Stimulated activated CD4-positive, alpha-beta T cell treated with anti-CD3 and anti-CD28 coated beads, TNF-alpha, amount 100 ng/mL, for 48 hours (primary cell): Measurements from ENCODE around the gene DIO3.

Experiments used
- DNase-seq, 3 donors: peaks; one replicate each; pipeline ENCODE4 v3.0.0-alpha.2; 2020; ENCODE audit warnings: low read depth in 3 of 3

The DIO3 gene

DNA sequence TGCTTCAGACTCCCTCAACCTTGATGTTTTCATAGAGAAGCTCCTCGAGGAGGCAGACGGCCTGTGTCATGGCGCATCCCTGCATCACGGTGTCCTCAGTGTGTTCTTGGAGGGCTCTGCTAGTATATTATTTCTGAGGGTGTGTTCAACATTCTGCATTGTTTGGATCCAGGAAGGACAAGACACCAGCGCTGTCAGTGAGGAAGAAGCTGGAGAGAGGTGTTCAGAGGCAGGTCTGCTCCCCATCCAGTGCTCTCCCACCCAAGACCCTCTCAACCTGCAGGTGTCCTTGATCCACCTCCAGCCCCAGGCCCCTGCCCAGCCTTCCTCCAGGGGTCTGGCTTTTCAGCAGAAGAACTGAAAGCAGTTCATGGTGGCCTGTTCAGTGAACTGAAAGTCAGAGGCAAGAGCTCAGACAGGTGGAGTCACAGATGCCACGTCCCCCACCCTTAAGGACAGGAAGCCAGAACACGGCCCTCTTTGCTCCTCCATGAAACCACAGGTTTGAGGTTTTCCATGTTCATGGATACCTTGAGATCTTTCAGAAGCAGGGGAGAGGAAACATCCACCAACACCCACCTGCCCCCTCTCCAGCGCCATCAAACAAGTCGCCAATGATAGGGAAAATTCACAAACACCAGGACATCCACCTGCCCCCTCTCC is 37.4 kb downstream of the DIO3 start:
- no peak for DNase-seq

- no peak for DNase-seq
Measured at GRCh38 chr14:101599234-101599885, 38.1 kb downstream of the DIO3 start.

GRCh38 chr14:101600336-101600890 is 39.1 kb downstream of the DIO3 start:
- no peak for DNase-seq

DNA sequence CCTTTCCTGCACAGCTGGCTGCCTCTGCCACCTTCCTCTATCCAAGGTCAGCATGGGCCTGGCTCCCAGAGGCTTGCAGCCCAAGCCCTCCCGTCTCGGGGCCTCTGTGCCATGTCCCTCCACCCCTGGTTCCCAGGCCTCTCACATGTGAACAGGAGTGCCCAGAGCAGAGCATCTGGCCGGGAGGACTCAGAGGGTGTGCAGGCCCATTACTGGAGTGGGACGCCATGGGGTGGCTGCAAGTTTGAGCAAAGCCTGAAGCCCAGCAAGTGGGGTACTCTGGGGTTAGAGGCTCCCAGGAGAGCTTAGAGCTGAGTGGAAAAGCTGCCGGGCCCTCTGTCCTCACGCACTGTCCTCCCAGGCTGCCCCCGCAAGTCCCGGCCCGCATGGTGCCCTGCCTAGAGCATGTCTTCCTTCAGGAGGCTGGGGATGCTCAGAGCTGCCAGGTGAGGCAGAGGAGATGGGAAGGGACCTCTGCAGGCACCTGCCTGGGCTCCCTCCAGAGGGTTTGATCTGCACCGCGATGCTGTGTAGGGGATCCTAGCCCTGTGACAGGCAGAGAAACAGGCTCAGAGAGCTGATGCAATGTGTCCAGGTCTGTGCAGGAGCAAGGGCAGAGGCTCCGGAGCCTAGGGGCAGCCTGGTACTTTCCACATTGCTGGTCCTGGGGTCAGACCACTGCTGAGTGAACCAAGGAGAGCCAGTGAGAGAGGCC is 39.8 kb downstream of the DIO3 start:
- no peak for DNase-seq

GRCh38 chr14:101601606-101602465 is 40.5 kb downstream of the DIO3 start:
- DNase-seq, result no peak

- DNase-seq, result no peak
Measured at GRCh38 chr14:101602466-101602840, 41.2 kb downstream of the DIO3 start.

DNA sequence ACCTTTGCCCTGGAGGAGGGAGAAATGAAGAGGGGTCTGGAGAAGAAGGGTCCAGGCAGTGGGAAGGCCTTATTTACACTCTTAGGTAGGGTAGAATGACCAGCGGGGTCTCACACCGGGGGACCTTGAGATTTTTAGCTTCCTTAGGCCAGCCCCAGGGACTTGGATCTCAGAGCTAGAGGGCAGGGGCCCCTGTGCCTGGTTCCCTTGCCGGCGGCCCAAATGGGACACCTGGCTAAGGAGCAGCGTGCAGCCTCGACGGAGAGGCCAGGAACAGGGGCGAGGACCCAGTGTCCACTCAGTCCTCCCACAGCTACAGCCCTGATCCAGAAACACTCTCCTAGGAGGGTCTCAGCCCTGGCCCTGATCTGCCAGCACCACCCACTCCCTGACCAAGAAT is 41.8 kb downstream of the DIO3 start:
- DNase-seq, result no peak

- DNase-seq, result no peak
Measured at GRCh38 chr14:101604228-101604934, 43.1 kb downstream of the DIO3 start.

DNA sequence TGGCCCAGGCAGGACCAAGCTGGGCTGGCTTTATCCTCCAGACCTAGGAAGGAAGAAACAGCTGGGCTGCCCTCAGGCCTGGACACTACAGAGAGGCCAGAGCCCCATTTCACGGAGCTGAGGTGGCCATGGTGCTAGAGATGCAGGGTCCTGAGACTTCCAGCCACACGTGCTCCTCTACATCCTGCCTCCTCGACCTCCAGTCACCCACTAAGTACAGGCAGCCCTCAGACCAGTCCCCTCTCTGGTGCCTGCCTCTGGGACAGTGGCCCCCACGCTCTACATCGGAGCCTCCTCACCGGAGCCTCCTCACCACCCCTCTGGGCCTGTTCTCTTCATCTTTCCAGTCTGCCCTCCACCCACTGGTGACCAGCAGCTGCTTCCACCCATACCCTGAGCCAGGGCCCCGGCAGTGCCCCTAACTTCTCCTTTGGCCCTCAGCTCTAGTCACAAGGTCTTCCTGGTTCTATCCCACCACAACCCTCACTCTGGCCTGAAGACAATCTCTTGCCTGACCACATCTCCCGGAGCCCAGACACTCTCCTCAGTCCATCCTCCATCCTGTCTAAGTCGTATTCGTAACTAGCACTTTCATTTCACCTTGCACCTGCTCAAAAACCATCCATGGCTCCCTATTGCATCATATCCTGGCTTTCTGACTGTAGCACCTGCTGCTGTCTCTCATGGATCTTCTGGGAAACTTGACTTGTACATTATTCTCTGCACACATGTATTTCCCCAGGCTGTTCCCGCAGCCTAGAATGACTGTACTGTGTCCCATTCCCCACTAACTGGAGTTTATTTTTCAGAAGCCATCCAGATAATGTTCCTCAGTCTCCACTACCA is 43.9 kb downstream of the DIO3 start:
- no peak for DNase-seq

DNA sequence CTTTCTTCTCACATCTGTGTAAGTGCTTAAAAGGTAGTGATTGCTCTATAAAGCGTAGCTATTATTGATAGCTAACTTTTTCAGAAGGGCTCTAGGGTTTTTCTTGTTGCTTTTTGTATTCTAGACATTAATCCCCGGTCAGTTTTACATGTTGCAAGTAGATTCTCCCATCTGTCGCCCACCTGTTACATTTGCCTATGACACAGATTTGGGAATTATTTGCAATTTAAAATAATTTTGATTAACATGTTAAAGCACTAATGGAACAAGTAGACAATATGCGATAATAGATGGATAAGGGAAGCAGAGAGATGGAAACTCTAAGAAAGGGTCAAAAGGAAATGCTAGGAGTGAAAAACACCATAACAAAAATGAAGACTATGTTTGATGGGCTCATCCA is 44.5 kb downstream of the DIO3 start:
- DNase-seq, result no peak
